OCI-LY1 (cell line): ENCODE results near the gene OR56A1.

ENCODE experiments used
- H2AFZ ChIP-seq: fragments of 200-600 bp; sonication (generic), shearing (Covaris generic); 2 replicates; pipeline ENCODE4 v1.6.0; 2014; ENCODE audit warnings: antibody characterized with exemption, mild to moderate bottlenecking, low read length
- H3F3A ChIP-seq: fragments of 200-600 bp; sonication (generic), shearing (Covaris generic); 2 replicates; pipeline ENCODE4 v1.6.0; 2014; ENCODE audit warnings: mild to moderate bottlenecking, antibody characterized with exemption, low read length, moderate library complexity; ENCODE audit not compliant: insufficient read depth
- H3K27ac ChIP-seq: fragments of 200-600 bp; sonication (generic); 2 replicates; pipeline ENCODE4 v1.5.1; 2014; ENCODE audit warnings: low read length, mixed run types, mild to moderate bottlenecking, low read depth; ENCODE audit not compliant: poor library complexity, severe bottlenecking
- H3K27me3 ChIP-seq: fragments of 200-600 bp; sonication (generic); 2 replicates; pipeline ENCODE4 v1.6.0; 2014; ENCODE audit warnings: antibody characterized with exemption, mild to moderate bottlenecking, low read length, moderate library complexity; ENCODE audit not compliant: insufficient read depth
- H3K36me3 ChIP-seq: fragments of 200-600 bp; sonication (generic); 2 replicates; pipeline ENCODE4 v1.6.1; 2014; ENCODE audit warnings: mild to moderate bottlenecking, antibody characterized with exemption, low read length, moderate library complexity, mixed read lengths; ENCODE audit not compliant: insufficient read depth
- H3K4me1 ChIP-seq: fragments of 200-600 bp; sonication (generic); 2 replicates; pipeline ENCODE4 v1.5.1; 2014; ENCODE audit warnings: mild to moderate bottlenecking, low read length, moderate library complexity; ENCODE audit not compliant: insufficient read depth, severe bottlenecking
- H3K4me2 ChIP-seq: fragments of 200-600 bp; sonication (generic), shearing (Covaris generic); 2 replicates; pipeline ENCODE4 v1.6.1; 2014; ENCODE audit warnings: low read length
- H3K4me3 ChIP-seq: fragments of 200-600 bp; sonication (generic); 2 replicates; pipeline ENCODE4 v1.5.1; 2014; ENCODE audit warnings: low read length, low read depth, mild to moderate bottlenecking, mixed read lengths; ENCODE audit not compliant: poor library complexity, severe bottlenecking
- H3K79me2 ChIP-seq: fragments of 200-600 bp; shearing (Covaris generic); 2 replicates; pipeline ENCODE4 v1.6.1; 2016; ENCODE audit warnings: mixed run types, low read length, mixed read lengths; ENCODE audit not compliant: insufficient read depth
- H3K9ac ChIP-seq: fragments of 200-600 bp; sonication (generic), shearing (Covaris generic); 2 replicates; pipeline ENCODE4 v1.6.1; 2014; ENCODE audit warnings: mild to moderate bottlenecking, low read length, mixed read lengths
- H3K9me2 ChIP-seq: fragments of 200-600 bp; sonication (generic), shearing (Covaris generic); 2 replicates; pipeline ENCODE4 v1.6.1; 2014; ENCODE audit warnings: low read depth, mild to moderate bottlenecking, low read length, mixed read lengths
- H3K9me3 ChIP-seq: fragments of 200-600 bp; shearing (Covaris generic); 2 replicates; pipeline ENCODE4 v1.6.1; 2014; ENCODE audit warnings: low read length, mixed read lengths
- H4K20me1 ChIP-seq: fragments of 200-600 bp; sonication (generic), shearing (Covaris generic); 2 replicates; pipeline ENCODE4 v1.6.0; 2016; ENCODE audit warnings: mild to moderate bottlenecking, low read length; ENCODE audit not compliant: insufficient read depth
- CTCF ChIP-seq: fragments of 200-600 bp; sonication (generic), shearing (Covaris generic); IDR thresholded peaks from 2 replicates; pipeline ENCODE4 v1.5.1; 2017; ENCODE audit warnings: mild to moderate bottlenecking, antibody characterized with exemption, low read length, moderate library complexity, mixed read lengths
- EZH2 ChIP-seq: fragments of 200-600 bp; sonication (generic), shearing (Covaris generic); IDR thresholded peaks from 2 replicates; pipeline ENCODE4 v1.8.0; 2017; ENCODE audit warnings: borderline replicate concordance, mixed run types, mild to moderate bottlenecking, antibody characterized with exemption, low read length, moderate library complexity, mixed read lengths

OR56A1 gene

DNA sequence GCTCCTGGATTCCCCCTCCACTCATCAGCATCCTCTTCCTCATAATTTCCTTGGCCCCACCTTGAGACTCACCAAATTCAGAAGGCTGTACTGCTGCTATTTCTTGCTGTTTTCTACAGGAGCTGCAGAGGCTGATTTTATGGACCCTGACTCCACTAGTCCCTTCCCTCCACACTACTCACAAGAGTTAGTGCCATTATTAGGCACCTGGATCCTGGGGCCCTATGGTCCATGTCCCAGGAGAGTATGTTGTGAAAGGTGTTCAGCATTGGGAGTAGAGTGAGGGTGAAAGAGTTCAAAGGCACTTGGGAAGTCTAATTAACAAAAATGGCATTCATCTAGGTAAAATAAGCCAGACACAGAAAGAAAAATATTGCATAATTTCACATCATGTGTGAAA is 23.7 kb downstream of the OR56A1 start, which contains the start of gene OR56A4:
Gene OR56A4 (minus strand): TSS at position 101 of the 400 bp plus-strand sequence. CDS start 3,954 bp downstream, outside the sequence.
- no peaks in the 10 kb centered on the region for H3F3A ChIP-seq
- H2AFZ ChIP-seq = no peak within 1 kb of the TSS
- no peak within 1 kb of the TSS for H3K27ac ChIP-seq
- H3K79me2 ChIP-seq = no peaks in the 10 kb centered on the region
- H4K20me1 ChIP-seq = no peaks in the 10 kb centered on the region
- H3K27me3 ChIP-seq = no peaks in the 10 kb centered on the region
- no peak within 1 kb of the TSS for H3K9ac ChIP-seq
- H3K36me3 ChIP-seq = no peaks in the 10 kb centered on the region
- no peak within 1 kb of the TSS for H3K4me3 ChIP-seq
- H3K9me3 ChIP-seq = no peaks in the 10 kb centered on the region
- H3K4me2 ChIP-seq = no peak within 1 kb of the TSS
- no peaks in the 10 kb centered on the region for H3K4me1 ChIP-seq
- TF ChIP-seq CTCF (no peak), EZH2 (no peak)
- no peaks in the 10 kb centered on the region for H3K9me2 ChIP-seq

DNA sequence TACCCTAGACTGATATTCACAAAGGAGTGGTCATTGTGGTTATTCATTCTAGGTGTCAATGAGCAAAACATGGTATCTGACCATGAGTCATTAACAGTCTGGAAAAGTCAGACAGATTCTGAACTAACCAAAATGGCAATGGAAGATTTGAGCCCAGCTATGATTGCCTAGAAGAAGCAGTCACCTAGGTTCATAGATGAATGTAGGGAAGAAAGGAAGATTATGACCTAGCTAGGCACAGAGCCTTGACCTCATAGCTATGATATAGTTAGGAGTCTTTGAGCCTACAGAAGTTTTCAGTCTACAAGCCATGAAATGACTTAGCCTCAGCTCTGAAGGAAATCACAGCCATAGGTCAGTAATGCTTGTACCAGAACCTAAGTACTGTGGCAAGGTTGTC is 24.2 kb downstream of the OR56A1 start:
- Histone ChIP-seq H3K4me1 (no peaks in the 10 kb centered on the region), H3F3A (no peaks in the 10 kb centered on the region), H2AFZ (no peak overlapping the region), H3K27me3 (no peaks in the 10 kb centered on the region), H3K4me3 (no peak overlapping the region), H3K9me2 (no peaks in the 10 kb centered on the region), H3K27ac (no peak overlapping the region), H3K9ac (no peak overlapping the region), H3K79me2 (no peaks in the 10 kb centered on the region), H3K4me2 (no peak overlapping the region), H3K36me3 (no peaks in the 10 kb centered on the region), H4K20me1 (no peaks in the 10 kb centered on the region), H3K9me3 (no peaks in the 10 kb centered on the region)
- TF ChIP-seq CTCF (no peak), EZH2 (no peak)

- H3K79me2 ChIP-seq = no peaks in the 10 kb centered on the region
- no peaks in the 10 kb centered on the region for H3K4me1 ChIP-seq
- no peak overlapping the region for H3K9ac ChIP-seq
- H3K4me2 ChIP-seq = no peak overlapping the region
- no peak overlapping the region for H3K27ac ChIP-seq
- H3K4me3 ChIP-seq = no peak overlapping the region
- no peaks in the 10 kb centered on the region for H3K9me3 ChIP-seq
- H4K20me1 ChIP-seq = no peaks in the 10 kb centered on the region
- no peak for TF ChIP-seq EZH2
- no peak for TF ChIP-seq CTCF
- H3K9me2 ChIP-seq = no peaks in the 10 kb centered on the region
- no peaks in the 10 kb centered on the region for H3K27me3 ChIP-seq
- no peaks in the 10 kb centered on the region for H3K36me3 ChIP-seq
- H2AFZ ChIP-seq = no peak overlapping the region
- H3F3A ChIP-seq = no peaks in the 10 kb centered on the region
Measured at GRCh38 chr11:6002202-6002699, 28.3 kb downstream of the OR56A1 start.
